ENCODE data around the gene CASR.

The CASR gene

DNA sequence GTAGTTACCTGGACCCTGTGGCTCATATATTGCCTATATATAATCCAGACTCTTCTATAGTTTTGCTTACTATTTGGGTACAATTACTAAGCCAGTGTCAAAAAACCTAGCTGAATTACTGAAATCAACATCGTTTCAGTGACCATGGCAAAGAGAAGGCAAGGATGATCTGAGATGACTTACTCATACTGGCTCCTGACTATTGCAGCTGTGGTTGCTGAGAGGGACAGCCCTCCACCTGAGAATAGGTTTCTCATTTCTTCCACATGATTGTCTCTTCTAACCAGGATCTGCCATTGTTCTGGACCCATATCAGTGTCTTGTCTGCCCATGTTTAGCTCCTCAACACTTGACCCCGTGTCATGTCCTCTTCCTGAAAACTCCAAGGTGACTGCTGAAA, 30.2 kb downstream of the CASR start:
- no peak for DNase-seq (ENCODE audit: low read depth in 2 of 2, low spot score in 1 of 2)

DNA sequence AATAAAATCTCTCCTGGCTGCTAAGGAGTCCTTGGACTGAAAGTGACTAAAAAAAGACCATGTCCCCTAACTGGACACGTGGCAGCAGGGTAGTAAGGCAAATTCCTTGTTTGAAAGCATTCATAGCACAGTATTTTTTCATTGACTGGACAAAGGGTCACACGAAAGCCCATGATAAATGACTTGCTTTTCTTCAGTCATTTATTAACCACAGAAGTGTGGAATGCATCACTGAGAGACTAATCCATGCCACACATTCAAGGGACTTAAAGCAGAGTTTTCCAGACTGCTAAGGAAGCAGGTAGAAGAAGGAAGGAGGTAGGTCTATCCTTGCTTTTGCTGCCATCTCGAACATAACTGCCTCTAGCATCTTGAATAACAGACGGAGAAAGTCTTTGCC, 31.2 kb downstream of the CASR start:
- no peak for DNase-seq (ENCODE audit: low read depth in 2 of 2, low spot score in 1 of 2)

DNA sequence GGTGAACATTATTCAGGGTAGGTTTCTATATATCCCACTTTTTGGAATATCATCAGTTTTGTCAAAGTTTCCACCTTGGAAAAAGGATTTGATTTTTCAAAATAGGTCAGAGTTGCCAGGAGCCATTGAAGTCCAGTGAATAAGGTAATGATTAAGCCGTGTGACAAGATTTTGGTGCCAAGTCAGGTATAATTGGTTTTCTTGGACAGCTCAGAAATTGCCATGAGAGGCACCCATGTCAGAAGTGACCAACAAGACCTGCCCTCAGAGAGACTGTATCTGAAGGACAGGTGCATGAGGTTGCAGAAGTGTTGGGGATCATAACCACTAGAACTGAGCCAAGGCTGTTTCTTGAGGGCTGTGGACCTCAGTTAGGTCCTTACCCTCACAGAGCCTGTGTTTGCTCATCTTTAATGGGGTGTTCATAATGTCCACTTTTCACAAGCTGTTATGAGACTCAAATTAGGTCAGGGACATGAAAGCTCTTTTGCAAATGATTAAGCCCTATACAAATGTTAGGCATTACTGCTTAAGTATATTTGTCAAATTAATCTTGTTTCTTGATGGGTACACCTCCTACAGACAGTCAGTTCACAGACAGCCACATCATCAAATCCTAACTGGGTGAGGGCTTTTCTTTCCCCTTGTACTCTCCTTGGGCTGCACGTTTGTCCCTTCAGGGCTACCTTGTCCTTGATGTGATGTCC, 32.3 kb downstream of the CASR start:
- no peak for DNase-seq (ENCODE audit: low read depth in 2 of 2, low spot score in 1 of 2)

DNA sequence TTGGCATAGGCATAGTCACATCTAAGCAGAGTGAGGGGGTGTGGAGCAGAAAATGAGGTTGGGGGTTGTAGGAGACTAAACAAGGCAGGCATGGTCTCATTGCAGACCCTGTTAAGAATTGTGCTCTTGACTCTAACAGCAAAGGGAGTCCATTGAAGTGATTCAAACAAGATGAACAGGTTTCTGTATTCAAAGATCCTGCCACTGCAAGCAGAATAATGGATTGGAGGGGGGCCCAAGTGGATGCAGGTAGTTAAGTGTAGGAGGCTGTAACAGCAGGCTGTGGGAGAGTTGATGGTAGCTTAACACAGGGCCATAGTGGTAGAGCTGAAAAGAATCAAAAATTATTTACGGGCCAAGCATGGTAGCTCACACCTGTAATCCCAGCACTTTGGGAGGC, 34.4 kb downstream of the CASR start:
- no peak for DNase-seq (ENCODE audit: low read depth in 2 of 2, low spot score in 1 of 2)

DNA sequence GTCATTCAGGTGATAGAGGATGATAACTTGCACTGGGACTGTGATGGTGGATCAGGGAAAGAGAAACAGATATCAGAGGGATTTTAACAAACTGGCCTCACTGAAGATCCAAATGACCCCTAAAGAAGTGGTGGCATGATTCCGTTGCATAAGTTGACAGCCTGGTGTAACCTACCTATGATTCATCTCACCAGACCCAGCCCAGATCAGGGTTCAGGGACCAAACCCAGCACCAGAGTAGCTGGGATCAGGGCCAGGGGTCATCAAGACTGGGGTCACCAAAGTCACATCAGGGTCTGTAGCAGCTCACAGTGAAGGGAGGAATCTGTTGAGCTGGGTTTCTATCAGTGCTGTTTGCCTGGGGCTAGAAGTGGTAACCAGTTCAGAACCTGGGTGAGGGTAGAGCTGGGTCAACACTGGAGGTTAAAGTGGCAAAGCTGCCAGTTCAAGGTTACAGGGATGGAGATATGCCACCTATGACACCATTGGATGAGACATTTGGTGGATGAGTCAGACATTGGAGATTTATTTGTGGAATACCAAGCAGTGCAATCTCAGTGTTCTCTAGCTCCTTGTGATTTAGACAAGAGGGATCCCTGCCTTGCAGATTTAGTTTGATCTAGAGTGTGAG, 35.9 kb downstream of the CASR start:
- DNase-seq (ENCODE audit: low read depth in 2 of 2, low spot score in 1 of 2), result no peak

DNA sequence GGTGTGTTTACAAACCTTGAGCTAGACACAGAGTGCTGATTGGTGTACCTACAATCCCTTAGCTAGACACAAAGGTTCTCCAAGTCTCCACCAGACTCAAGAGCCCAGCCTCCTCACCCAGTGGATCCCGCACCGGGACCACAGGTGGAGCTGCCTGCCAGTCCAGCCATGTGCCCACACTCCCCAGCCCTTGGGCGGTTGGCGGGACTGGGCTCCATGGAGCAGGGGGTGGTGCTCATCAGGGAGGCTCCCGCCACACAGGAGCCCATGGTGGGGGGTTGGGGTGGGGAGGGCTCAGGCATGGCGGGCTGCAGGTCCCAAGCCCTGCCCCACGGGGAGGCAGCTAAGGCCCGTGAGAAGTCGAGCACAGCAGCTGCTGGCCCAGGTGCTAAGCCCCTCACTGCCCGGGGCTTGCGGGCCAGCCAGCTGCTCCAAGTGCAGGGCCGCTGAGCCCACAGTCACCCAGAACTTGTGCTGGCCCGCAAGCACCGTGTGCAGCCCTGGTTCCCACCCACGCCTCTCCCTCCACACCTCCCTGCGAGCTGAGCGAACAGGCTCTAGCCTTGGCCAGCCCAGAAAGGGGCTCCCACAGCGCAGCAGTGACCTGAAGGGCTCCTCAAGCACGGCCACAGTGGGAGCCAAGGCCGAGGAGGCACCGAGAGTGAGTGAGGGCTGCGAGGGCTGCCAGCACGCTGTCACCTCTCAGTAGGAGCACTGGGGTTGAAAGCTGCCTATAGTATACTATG, 43.7 kb downstream of the CASR start:
- no peak for DNase-seq (ENCODE audit: low read depth in 2 of 2, low spot score in 1 of 2)

DNA sequence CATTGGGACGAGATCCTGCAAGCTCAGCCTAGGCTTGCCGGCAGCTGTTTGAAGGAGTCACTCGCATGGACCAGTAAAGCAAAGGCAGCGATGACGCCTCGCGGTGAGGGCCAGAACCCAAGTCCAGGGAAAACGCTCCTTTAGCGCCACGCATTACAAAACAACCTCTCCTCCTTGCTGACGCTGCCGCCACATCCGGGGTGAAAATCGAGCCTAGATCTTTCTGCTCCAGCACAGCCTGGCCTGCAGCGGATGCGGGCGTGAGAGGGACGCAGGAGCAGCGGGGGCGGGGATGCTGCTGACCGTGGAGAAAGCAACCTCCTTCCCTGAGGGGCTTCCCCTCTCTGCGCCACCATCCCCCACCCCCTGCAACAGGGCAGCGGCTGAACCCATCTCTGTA, 46.7 kb downstream of the CASR start:
- DNase-seq (ENCODE audit: low read depth in 2 of 2, low spot score in 1 of 2), result no peak

DNA sequence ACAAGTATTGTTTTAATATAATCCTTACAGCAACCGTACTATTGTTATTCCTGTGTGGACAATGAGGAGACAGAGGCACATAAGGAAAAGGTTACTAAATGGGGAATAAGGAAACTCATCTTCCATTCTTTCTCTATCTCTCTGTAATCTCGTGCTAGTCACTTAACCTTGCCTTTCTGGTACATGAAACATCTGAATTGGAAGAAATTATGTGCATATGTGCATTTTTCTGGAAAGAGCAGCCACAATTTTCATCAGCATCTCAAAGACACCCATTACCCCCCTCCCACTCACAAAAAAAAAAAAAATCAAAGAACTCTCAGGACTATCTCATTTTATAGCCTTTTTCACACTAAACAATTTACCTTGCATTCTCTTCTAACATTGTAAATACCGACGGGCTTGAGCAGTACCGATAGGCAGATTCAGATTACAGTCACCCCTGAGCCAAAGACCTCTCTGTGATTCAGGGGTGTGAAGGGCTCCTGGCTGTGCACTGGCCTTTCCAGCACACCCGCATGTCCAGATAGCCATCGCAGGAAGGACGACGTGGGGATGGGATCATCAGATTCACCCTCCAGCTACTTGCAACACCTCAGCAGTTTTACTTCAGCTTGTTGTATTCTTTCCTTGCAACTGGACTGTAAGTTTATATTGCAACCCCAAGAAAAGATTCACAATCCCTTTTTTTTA, 48.1 kb downstream of the CASR start:
- no peak for DNase-seq (ENCODE audit: low read depth in 2 of 2, low spot score in 1 of 2)

DNA sequence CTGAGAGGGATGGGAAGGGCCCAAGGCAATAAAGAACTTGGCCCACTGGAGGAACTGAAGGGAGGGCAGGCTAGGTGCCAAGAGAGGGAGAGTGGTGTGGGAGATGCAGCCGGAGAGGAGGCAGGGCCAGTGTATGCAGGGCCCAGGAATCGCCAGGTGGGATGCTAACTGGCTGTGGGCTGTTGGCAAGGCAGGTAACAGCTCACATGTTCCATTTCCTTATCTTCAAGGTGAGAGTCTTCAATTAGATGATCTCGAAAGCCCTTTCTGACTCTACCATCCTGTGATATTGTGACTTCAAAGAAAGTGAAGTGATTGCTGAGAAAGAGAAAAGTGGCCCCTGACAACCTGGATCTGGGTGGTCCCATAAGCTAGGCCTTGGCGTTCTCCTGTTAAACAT, 49.0 kb downstream of the CASR start:
- no peak for DNase-seq (ENCODE audit: low read depth in 2 of 2, low spot score in 1 of 2)

DNA sequence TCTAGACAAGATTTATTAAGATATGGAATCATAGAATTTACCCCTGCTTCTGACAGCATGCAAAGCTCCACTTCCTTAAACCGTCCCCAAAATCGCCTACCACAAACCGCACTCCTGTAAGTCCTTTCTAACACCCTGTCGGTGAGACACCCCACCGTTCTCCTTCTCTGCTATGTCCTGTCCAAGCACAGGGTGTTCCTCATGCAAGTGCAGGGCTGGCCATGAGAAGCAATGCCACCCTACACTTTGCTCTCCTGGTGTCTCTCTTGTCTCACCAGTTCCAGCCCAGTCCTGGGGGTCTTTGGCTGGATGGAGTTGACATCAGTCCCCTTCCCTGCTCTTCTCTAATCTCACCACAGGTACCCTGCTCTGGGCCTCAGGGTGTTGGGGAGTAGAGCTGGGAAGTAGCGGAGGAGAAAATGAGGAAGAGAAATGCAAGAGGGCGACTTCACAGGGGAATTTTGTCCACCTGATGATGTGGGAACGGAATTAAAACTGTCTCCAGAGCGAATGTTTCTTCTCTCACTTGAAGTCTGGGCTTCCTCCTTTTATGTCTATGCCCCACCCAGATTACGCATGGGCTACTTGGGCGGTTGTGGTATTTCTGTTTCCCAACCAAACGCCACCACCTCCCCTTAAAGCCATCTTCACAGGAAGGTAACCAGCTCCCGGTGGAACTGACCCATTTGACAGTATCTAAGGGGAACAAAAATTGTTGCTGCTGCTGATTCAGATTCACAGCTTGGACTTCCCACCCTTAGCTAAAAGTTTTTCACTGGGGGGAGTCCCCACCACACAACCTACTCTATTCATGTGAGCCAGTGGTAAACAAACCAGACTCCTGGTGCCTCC, 49.9 kb downstream of the CASR start:
- no peak for DNase-seq (ENCODE audit: low read depth in 2 of 2, low spot score in 1 of 2)

DNA sequence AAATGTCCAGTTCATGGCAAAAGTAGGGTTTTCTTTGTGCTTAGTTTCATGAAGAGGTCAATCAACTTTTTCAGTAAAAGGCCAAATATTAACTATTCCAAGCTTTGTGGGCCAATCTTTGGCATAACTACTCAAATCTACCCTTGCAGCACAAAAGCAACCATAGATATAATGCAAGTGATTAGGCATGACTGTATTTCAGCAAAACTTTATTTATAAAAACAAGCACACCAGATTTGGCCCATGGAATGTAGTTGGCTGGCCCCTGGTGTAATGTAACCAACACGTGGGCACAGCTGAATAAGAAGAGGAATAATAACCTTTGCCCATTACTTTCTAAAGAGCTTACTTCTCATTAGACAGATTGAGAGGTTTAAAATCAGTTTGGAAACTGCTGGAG, 50.6 kb downstream of the CASR start:
- DNase-seq (ENCODE audit: low read depth in 2 of 2, low spot score in 1 of 2), result no peak

DNA sequence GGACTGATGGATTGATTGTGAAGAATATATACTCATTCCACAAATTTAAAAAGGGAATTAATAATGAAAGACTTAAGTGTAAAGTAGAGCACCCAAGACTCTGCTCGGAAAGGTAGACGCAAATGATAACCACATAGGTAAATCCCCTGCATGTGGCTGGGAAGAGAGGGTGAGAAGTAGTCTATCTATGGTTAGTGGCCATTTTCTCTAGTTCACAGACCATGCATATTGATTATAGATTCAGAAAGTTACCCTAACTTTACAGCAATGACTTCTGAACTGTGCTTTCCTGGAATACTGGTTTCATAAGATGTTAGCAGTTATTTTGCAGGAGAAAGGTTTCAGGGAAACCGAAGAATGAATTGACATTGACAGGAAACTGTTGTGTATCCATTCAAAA, 51.7 kb downstream of the CASR start:
- DNase-seq (ENCODE audit: low read depth in 2 of 2, low spot score in 1 of 2), result no peak

DNA sequence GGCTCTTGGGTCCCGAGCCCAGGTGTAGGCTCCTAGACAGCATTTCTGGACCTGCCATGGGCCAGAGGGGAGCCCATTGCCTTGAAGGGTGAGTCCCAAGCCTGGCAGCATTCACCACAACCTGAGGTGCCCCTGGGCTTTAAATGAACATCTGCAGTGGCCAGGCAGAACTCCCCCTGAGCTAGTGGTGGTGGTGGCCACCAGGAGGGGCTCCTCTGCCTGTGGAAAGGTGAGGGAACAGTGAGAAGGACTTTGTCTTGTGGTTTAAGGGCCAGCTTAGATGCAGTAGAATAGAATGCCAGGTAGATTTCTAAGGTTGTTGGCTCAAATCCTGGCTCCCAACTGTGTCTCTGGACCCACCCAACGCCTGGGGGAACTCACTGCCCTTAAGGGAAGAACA, 55.6 kb downstream of the CASR start:
- no peak for DNase-seq (ENCODE audit: low read depth in 2 of 2, low spot score in 1 of 2)

DNA sequence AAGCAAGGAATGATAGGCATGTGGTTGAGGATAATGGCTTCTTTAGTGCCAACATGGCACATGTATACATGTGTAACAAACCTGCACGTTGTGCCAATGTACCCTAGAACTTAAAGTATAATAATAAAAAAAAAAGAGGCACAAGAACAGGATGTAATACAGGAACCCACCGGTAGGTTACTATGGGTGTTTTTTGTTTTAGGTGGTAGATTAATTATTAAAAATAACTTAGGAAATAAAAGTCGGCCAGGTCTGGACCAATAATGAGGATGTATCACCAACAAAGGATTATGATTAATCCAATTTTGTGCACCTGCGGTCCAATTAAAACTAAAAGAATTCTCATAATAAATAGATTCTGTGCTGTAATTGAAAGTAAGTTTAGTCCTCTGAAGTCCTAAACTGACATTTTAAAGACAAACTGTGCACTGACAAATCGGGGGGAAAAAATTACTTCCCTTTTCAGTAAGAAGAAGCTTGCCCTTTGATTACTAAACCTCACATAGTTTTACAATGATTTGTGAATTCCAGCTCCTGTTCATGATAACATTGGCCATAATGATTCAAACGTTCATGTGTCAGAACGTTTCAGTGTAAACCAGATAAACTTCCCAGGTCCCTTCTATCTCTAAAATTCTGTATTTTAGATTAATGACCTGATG, 62.2 kb downstream of the CASR start:
- no peak for DNase-seq (ENCODE audit: low read depth in 2 of 2, low spot score in 1 of 2)

DNA sequence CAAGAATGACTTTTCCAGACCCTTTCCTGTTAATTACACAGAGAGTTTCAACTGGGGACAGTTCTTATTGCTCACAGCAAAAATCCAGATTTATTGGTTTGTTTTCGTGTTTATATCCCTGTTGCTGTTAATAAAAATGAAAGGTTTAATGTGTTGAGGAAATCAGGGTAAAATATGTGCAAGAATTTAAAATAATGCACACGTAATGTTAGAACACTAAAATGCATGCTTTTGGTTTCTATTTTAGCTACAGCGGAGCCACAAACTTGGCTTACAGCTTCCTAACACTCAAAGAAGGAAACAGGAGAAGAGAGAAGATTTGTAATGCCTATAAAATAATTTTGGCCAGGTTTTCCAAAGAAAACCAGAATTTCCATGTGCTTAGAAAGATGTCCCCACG, 62.7 kb downstream of the CASR start:
- DNase-seq (ENCODE audit: low read depth in 2 of 2, low spot score in 1 of 2), result no peak

DNA sequence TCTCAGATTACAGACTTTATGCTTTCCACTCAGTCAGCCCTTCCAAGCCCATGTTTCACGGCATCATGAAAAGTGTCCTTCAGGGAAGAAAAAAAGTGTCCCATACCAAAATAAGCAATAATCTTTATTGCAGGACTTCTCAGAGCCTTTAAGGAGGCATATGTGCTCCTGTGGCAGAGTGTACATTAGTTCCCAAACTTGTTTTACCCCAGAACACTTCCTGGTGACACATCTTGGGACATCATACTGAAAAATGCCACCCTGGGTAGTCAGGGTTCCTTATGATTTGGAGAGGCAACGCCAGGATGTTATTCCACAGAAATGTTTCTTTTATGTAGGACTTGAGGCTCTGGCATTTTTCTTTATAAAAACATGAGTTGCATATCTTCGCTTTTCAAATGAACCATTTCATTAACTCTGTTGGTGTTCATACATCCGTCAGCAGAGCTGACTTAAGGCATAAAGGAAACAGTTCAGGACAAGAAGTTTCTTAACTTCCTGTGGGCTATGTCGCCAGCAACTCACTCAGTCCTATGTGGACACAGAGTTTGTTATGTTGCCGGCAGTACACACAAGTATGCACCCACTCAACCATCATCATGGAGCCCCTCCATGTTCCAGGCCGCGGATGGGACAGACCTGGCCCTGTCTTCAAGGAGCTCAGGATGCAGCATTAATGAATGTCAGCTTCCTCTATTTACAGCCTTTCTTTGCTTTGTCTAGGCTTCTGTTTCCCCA, 63.8 kb downstream of the CASR start:
- DNase-seq (ENCODE audit: low read depth in 2 of 2, low spot score in 1 of 2), result no peak

DNA sequence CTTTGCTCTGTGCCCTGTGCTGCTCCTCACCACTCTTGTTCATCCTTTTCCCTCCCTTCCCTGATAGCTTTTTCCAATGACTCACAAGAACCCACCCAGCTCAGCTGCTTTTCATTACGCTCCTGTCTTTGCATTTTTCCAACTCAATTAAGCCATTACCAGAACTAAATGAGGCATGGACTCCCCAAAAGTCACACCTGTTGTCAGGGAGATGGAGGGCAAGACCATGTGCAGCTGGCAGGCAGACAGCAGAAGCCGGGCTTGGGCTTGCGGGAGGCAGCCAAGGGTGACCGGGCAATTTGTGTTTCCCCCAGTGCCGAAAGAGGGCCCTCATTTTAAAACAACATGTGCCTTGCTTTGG, 64.3 kb downstream of the CASR start:
- DNase-seq (ENCODE audit: low read depth in 2 of 2, low spot score in 1 of 2), result no peak

DNA sequence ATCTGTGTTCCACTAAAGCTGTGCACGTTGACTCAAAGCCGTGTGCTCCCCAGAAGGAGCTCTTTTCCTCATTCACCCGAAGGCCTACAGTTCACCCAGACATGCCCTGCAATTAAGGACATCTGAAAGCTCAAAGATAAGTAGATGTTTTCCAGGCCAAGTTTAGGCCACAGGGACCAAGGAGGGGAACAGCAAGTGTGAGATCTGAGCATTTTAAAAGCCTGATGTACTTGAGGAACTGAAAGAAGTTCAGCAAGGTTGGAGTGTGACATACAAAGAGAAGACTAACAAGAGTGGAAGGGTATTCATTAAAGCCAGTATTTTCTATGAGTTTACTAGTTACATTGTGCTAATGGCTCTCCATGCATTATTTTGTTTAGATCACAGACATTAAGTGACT, 68.0 kb downstream of the CASR start:
- DNase-seq (ENCODE audit: low read depth in 2 of 2, low spot score in 1 of 2), result no peak

DNA sequence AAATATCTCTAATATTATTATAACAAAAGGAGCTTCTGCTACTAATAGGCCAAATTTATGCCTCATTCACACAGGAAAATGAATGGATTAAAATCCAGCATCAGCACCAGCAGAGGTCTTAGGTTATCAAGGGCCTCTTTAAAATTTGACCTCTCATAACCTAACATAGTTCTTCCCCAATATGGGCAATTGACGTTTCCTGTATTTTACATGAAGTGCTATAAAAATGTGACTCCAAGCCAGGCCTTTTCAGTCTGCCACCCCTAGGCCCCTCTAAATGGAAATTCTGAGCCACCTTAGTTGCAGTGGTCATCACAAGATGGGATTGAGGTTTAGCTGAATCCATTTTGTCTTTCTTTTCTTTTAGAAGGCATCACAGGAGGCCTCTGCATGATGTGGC, 70.1 kb downstream of the CASR start:
- DNase-seq (ENCODE audit: low read depth in 2 of 2, low spot score in 1 of 2), result no peak

Data from stimulated activated CD8-positive, alpha-beta memory T cell treated with anti-CD3 and anti-CD28 coated beads, Interleukin-4, amount 100 ng/mL, for 4 hours (primary cell).